GM19043 (cell line): Measurements from ENCODE around the gene LNX1.
"Not testable (repeated sequence)": the region's sequence is repeated elsewhere in the genome, so short reads cannot be mapped to it uniquely, and the experiment has no call there.

Experiments
- ATAC-seq: cut with Tn5 transposase; IDR thresholded peaks from one replicate; pipeline ENCODE4 v1.9.1; 2021; ENCODE audit warnings: low read depth; ENCODE audit not compliant: unreplicated experiment

Gene LNX1

GRCh38 chr4:53477636-53478035 is 113.7 kb downstream of the LNX1 start:
- ATAC-seq: no peak

GRCh38 chr4:53477038-53477565 is 114.2 kb downstream of the LNX1 start:
- no peak for ATAC-seq

GRCh38 chr4:53476232-53477037 is 114.9 kb downstream of the LNX1 start:
- ATAC-seq: no peak

GRCh38 chr4:53466576-53466975 is 124.7 kb downstream of the LNX1 start:
- not testable (repeated sequence) for ATAC-seq

- ATAC-seq: no peak
These were observed 125.4 kb downstream of the LNX1 start for GRCh38 chr4:53465891-53466290.

- no peak for ATAC-seq
These were observed 126.0 kb downstream of the LNX1 start for GRCh38 chr4:53465281-53465680.

- ATAC-seq: no peak
These were observed 127.9 kb downstream of the LNX1 start for GRCh38 chr4:53463340-53463739.

GRCh38 chr4:53461244-53461643 is 130.0 kb downstream of the LNX1 start:
- ATAC-seq: no peak

- no peak for ATAC-seq
These were observed 131.7 kb downstream of the LNX1 start for GRCh38 chr4:53459548-53459947.

GRCh38 chr4:53456178-53456577 is 135.1 kb downstream of the LNX1 start:
- ATAC-seq: no peak

GRCh38 chr4:53455766-53456165 is 135.5 kb downstream of the LNX1 start:
- ATAC-seq: no peak

- no peak for ATAC-seq
These were observed 137.9 kb downstream of the LNX1 start for GRCh38 chr4:53453385-53453784.

GRCh38 chr4:53450773-53451172 is 140.5 kb downstream of the LNX1 start:
- ATAC-seq: no peak

- no peak for ATAC-seq
These were observed 146.3 kb downstream of the LNX1 start for GRCh38 chr4:53444954-53445353.

GRCh38 chr4:53441564-53441963 is 149.7 kb downstream of the LNX1 start:
- no peak for ATAC-seq

- ATAC-seq: no peak
These were observed 155.0 kb downstream of the LNX1 start for GRCh38 chr4:53436251-53436650.

- ATAC-seq: peak; percentile 47
These were observed 158.5 kb downstream of the LNX1 start for GRCh38 chr4:53432528-53433424.

- ATAC-seq: no peak
These were observed 160.2 kb downstream of the LNX1 start for GRCh38 chr4:53431052-53431451.

- ATAC-seq: no peak
These were observed 163.9 kb downstream of the LNX1 start for GRCh38 chr4:53427366-53427765.

GRCh38 chr4:53424280-53424679 is 167.0 kb downstream of the LNX1 start:
- ATAC-seq: no peak

- no peak for ATAC-seq
These were observed 168.9 kb downstream of the LNX1 start for GRCh38 chr4:53422367-53422766.
